ENCODE measurements around the gene TPTE2.
"Not testable (repeated sequence)": the region's sequence is repeated elsewhere in the genome, so short reads cannot be mapped to it uniquely, and the experiment has no call there.

DNA sequence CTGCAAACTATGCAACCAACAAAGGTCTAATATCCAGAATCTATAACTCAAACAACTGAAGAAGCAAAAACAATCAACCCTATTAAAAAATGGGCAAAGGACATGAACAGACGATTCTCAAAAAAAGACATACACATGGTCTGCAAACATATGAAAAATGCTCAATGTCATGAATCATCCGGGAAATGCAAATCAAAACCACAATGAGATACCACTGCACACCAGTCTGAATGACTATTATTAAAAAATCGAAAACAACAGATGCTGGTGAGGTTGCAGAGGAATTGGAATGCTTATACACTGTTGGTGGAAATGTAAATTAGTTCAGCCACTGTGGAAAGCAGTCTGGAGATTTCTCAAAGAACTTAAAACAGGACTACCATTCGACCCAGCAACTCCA, 12.1 kb downstream of the TPTE2 start:
- TF ChIP-seq RAD21 (IDR thresholded peaks at IDR 0.05; ENCODE audit: low read length); TAF1 (IDR thresholded peaks at IDR 0.05; ENCODE audit: borderline replicate concordance, low read depth, low read length); GABPA (IDR thresholded peaks at IDR 0.05; ENCODE audit: low read depth); EP300 (IDR thresholded peaks at IDR 0.05; ENCODE audit: borderline replicate concordance in 1 of 2, low read depth in 1 of 2, low read length in 1 of 2): not testable (repeated sequence)
- TF ChIP-seq, protein P1, sequence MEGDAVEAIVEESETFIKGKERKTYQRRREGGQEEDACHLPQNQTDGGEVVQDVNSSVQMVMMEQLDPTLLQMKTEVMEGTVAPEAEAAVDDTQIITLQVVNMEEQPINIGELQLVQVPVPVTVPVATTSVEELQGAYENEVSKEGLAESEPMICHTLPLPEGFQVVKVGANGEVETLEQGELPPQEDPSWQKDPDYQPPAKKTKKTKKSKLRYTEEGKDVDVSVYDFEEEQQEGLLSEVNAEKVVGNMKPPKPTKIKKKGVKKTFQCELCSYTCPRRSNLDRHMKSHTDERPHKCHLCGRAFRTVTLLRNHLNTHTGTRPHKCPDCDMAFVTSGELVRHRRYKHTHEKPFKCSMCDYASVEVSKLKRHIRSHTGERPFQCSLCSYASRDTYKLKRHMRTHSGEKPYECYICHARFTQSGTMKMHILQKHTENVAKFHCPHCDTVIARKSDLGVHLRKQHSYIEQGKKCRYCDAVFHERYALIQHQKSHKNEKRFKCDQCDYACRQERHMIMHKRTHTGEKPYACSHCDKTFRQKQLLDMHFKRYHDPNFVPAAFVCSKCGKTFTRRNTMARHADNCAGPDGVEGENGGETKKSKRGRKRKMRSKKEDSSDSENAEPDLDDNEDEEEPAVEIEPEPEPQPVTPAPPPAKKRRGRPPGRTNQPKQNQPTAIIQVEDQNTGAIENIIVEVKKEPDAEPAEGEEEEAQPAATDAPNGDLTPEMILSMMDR (IDR thresholded peaks at IDR 0.05): not testable (repeated sequence)
- TF ChIP-seq, protein P2, sequence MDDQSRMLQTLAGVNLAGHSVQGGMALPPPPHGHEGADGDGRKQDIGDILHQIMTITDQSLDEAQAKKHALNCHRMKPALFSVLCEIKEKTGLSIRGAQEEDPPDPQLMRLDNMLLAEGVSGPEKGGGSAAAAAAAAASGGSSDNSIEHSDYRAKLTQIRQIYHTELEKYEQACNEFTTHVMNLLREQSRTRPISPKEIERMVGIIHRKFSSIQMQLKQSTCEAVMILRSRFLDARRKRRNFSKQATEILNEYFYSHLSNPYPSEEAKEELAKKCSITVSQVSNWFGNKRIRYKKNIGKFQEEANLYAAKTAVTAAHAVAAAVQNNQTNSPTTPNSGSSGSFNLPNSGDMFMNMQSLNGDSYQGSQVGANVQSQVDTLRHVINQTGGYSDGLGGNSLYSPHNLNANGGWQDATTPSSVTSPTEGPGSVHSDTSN (IDR thresholded peaks at IDR 0.05): not testable (repeated sequence)
- TF ChIP-seq, protein P3, sequence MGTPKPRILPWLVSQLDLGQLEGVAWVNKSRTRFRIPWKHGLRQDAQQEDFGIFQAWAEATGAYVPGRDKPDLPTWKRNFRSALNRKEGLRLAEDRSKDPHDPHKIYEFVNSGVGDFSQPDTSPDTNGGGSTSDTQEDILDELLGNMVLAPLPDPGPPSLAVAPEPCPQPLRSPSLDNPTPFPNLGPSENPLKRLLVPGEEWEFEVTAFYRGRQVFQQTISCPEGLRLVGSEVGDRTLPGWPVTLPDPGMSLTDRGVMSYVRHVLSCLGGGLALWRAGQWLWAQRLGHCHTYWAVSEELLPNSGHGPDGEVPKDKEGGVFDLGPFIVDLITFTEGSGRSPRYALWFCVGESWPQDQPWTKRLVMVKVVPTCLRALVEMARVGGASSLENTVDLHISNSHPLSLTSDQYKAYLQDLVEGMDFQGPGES (IDR thresholded peaks at IDR 0.05; ENCODE audit: low read depth, low read length): not testable (repeated sequence)

All from SK-N-SH (cell line).